Activated CD8-positive, alpha-beta memory T cell treated with anti-CD3 and anti-CD28 coated beads, Interleukin-2, amount 50 U/mL, for 24 hours (primary cell): Measurements from ENCODE around the gene ANKFY1.
"Not testable (repeated sequence)": the region's sequence is repeated elsewhere in the genome, so short reads cannot be mapped to it uniquely, and the experiment has no call there.

Experiments
- DNase-seq: peaks from one replicate; pipeline ENCODE4 v3.0.0-alpha.2; 2020; ENCODE audit errors: extremely low read depth

Gene ANKFY1

GRCh38 chr17:4155980-4156620 lies 107.7 kb downstream of the ANKFY1 start:
- DNase-seq, result no peak

GRCh38 chr17:4154201-4154600 lies 109.6 kb downstream of the ANKFY1 start:
- DNase-seq, result no peak

- no peak for DNase-seq
Observed at GRCh38 chr17:4152471-4152870, 111.3 kb downstream of the ANKFY1 start.

GRCh38 chr17:4150096-4150495 lies 113.7 kb downstream of the ANKFY1 start:
- DNase-seq, result no peak

GRCh38 chr17:4148611-4149308 lies 115.0 kb downstream of the ANKFY1 start:
- no peak for DNase-seq

GRCh38 chr17:4147751-4148310 lies 115.9 kb downstream of the ANKFY1 start:
- DNase-seq, result no peak

GRCh38 chr17:4146641-4147040 lies 117.1 kb downstream of the ANKFY1 start:
- DNase-seq, result no peak

GRCh38 chr17:4144422-4144747 lies 119.4 kb downstream of the ANKFY1 start:
- no peak for DNase-seq

- peak; percentile 67 for DNase-seq
Observed at GRCh38 chr17:4143563-4144421, 120.0 kb downstream of the ANKFY1 start.

- no peak for DNase-seq
Observed at GRCh38 chr17:4142107-4142900, 121.5 kb downstream of the ANKFY1 start.

GRCh38 chr17:4140125-4140524 lies 123.7 kb downstream of the ANKFY1 start:
- DNase-seq, result no peak

GRCh38 chr17:4138906-4139526 lies 124.8 kb downstream of the ANKFY1 start:
- not testable (repeated sequence) for DNase-seq

- DNase-seq, result no peak
Observed at GRCh38 chr17:4136373-4136772, 127.4 kb downstream of the ANKFY1 start.

- DNase-seq, result no peak
Observed at GRCh38 chr17:4135489-4135888, 128.3 kb downstream of the ANKFY1 start.

GRCh38 chr17:4134721-4135120 lies 129.1 kb downstream of the ANKFY1 start:
- no peak for DNase-seq

- no peak for DNase-seq
Observed at GRCh38 chr17:4130715-4131114, 133.1 kb downstream of the ANKFY1 start.

GRCh38 chr17:4127555-4127954 lies 136.2 kb downstream of the ANKFY1 start:
- no peak for DNase-seq

- DNase-seq, result no peak
Observed at GRCh38 chr17:4125552-4125951, 138.2 kb downstream of the ANKFY1 start.

- DNase-seq, result no peak
Observed at GRCh38 chr17:4124999-4125398, 138.8 kb downstream of the ANKFY1 start.

- no peak for DNase-seq
Observed at GRCh38 chr17:4120332-4120731, 143.4 kb downstream of the ANKFY1 start.

GRCh38 chr17:4119299-4119698 lies 144.5 kb downstream of the ANKFY1 start:
- DNase-seq, result no peak
